HT1080 (cell line): Measurements from ENCODE around the gene METTL18. TPM values are rescaled to one million over a fixed set of nuclear protein-coding genes. Genes with fewer than 3 reads are reported as not detected.
"Not testable (repeated sequence)": the region's sequence is repeated elsewhere in the genome, so short reads cannot be mapped to it uniquely, and the experiment has no call there.

Source experiments
- DNase-seq: peaks from one replicate; pipeline ENCODE4 v3.0.0-alpha.2; 2015; ENCODE audit warnings: low read depth
- polyA plus RNA-seq, 2 experiments: library from polyadenylated mRNA; depleted of rRNA; stranded (reverse); fragments of >200 nt; gene quantifications; 2 replicates each; pipeline ENCODE4 v1.2.3, GENCODE V29; 2015
- total RNA-seq: library from RNA; depleted of rRNA; stranded (reverse); fragments of >200 nt; shearing (Covaris generic); gene quantifications from 2 replicates; pipeline ENCODE4 v1.2.3, GENCODE V29; 2014; rRNA removed

Gene METTL18
- total RNA-seq: 9.1 and 10.6 TPM in 2 replicates
- polyA plus RNA-seq (2015; cell fraction: cytosol; rRNA removed): 7.1 and 10.7 TPM in 2 replicates
- polyA plus RNA-seq (2015; cell fraction: nucleus; rRNA removed): 11.9 and 14.9 TPM in 2 replicates

DNA sequence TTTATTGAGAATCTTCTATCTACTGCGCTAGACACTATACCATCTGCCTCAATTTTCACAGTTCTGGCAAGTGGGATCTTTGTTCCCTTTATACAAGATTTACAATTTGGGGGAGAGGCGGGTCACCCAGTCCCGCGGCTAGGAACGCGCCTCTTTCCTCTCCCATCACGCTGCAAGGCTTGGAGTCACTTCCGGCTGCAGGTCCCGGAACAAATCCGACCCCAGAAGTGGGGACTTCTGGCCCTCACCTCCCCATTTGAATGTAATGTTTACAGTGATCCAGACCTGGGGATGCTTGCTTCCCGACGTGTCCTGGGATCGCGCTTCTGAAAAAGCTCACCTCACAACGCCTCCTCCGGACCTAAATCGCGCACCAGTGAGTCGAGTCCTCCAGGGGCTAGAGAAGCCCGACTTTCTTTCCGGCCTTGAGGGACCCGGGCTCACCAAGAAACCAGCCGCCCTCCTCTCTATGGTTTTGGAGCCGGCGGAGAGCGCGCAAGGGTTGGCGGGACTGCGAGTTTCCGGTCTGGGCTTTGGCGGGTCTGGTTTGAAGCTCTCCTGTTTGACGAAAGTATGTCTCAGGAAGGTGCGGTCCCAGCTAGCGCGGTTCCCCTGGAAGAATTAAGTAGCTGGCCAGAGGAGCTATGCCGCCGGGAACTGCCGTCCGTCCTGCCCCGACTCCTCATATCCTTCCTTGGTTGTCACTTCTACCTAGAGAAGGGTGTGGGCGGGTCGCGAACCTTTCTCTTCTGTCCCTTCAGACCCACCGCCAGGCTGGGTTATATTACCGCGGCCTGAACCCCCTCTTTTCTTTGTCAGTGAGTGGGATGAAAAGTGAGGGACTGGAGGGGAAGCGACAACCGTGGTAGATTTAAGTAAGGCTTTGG lies at the start of gene METTL18:
Gene METTL18, minus strand, starts transcription at position 378 of the 887 bp plus-strand sequence. CDS start 1,212 bp downstream, outside the sequence.
- peak; percentile 94 for DNase-seq

DNA sequence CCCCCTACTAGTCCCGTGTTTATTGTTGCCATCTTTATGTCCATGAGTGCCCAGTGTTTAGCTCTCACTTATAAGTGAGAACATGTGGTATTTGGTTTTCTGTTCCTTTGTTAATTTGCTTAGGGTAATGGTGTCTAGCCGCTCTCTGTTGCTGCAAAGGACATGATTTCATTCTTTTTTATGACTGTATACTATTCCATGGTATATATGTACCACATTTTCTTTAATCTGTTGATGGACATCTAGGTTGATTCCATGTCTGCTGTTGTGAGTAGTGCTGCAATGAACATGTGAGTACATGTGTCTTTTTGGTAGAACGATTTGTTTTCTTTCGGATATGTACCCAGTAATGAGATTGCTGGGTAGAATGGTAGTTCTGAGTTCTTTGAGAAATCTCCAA lies 44.2 kb upstream of the METTL18 start:
- DNase-seq: no peak

DNA sequence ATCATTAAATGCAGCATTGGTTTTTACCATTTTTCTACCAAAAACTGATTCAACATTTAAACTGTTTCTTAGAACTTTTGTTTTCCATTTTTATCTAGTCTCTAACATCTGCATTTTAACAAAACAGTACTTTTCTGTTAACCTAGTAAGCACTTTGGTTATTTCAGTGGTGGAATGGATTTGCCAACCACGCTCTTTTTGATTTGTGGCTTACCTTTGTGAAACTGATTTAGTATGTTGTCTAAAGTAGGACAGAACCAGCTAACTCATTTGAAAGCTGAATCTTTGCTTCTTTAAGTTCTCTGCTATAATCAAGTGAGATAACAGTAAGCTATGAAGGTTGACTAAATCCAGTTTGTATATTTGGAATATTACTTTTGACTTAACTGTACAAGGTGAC lies 41.5 kb upstream of the METTL18 start:
- no peak for DNase-seq

DNA sequence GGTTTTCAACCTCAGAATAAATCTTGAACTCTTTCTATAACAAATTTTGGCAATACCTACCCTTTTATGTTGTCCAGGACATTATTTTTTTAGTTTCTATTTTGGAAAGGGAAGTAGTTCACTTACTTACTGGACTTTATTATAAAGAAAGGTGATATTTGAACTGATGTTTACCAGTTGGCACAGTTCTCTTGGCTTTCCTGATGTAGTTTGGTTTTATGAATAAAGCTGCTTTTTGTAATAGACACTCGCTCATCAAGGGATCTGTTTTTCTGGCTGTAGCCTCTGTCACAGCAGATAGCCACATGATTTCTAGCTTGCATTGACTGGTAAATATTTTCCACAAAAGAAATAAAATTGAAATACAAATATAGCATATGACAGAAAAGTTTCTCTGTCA lies 40.9 kb upstream of the METTL18 start:
- no peak for DNase-seq

DNA sequence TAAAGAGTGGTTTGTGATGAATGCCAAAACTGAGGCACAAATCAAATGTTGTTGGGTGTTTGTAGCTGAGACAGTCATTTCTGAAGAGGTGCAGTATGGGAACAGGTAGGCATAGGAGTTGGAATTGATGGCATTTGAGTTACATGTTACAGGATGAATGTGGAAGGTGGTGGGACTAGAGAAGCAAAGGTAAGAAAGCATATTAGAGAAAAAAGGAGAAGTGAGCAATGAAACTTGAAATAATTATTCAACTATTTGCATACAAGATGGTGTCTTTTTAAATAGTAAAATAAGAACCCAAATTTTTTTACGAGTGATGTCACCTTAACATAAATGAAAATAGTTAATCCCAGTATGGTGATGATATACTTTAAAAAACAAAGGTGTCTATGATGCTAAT lies 40.2 kb upstream of the METTL18 start:
- DNase-seq: no peak

DNA sequence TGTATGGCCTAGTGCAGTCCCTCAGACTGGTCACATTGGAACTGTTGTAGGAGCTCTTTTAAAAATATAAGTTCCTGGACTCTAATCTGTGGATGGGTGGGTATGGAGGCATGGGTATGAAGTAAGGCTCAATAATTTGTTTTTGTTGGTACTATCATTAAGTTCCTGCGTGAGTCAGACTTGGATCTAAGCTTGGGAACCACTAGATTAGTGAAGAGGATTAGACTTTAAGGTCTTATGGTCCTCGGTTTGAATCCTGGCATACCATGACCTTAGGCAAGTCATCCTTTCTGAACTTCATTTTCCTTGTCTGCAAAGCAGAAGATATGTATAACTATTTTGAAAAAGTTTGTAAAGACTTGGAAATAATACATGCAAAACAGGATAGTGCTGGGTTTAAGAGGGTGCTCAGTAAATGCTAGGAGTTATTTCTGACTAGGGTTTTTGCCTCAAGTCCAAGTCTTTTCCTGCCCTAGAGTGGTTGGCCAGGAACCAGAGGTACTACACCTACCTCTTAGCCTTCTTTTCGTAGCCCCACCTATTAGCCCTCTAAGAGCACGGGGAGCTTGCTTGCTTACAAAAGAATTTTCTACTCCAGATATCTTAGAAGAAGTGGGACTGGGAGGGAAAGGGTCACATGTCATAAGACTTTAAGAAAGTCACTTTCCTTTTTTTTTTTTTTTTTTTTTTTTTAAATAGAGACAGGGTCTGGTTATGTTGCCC lies 38.6 kb upstream of the METTL18 start:
- no peak for DNase-seq

DNA sequence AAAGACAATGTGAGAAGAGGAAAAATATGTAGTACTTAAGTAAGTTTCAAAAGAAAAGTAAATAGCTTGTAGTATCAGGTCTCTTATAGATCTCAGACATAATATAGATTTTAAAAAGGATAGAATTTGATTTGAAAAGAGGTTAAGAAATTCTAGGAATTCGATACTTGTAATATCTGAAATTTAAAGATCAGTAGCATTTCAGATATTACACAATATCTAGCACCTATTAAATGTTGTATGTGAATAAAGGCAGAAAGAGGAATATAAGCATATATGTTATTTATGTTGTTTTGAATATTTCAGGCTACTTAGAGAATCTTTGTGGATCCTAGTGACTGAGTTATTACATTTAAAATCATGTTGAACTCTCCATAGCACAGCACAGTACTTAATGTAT lies 35.0 kb upstream of the METTL18 start:
- no peak for DNase-seq

DNA sequence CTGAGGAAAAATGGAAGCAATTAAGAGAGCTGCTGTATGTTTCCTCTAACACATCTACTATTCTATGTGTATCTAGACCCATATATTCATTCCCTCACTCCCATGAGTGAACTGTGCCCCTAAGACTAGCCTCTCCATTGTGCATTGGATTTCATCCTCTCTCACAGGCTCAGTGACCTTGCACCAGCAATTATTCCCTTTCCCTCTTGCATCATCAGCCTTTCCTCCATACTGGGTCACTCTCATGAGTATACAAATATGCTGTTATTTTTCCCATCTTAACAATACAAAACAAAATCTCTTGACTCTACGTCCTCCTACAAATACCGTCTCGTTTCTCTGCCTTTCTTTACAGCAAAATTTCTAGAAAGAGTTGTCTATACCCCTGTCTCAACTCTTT lies 29.4 kb upstream of the METTL18 start:
- DNase-seq: no peak

DNA sequence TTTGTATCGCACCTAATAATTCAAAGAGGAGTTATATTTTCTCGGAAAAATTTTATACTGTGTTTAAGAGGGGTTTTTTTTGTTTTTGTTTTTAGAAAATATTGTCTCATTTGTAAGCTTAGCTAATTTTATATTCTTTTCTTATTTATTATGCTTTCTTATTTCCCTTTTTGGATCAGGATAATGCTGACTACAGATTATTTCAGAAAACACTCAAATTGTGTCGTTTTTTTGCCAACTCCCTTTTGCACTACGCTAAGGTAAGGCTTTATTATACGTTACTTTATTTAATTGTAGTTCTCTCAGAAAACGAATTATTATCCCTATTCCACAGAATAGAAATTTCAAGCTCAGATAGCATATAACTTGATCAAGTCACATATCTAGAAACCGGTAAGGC lies 26.8 kb upstream of the METTL18 start:
- DNase-seq: no peak

DNA sequence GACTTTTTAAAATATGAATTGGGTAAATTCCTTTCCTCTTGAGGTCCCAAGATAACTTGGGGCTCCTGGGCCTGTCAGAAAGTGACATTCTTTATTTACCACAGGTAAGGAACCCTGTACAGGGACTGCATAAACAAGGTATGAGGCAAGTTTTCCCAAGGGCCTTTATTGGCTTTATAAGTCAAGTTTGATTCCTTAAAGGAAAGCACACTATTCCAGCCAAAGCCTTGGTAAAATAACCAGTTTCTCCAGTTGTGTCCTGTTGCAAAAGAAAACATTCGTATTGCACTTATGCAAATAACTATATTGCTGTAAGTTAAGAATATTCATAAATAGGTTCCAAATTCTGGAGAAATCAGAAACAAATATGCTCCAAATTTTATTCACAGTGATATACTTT lies 21.9 kb upstream of the METTL18 start:
- DNase-seq: no peak

DNA sequence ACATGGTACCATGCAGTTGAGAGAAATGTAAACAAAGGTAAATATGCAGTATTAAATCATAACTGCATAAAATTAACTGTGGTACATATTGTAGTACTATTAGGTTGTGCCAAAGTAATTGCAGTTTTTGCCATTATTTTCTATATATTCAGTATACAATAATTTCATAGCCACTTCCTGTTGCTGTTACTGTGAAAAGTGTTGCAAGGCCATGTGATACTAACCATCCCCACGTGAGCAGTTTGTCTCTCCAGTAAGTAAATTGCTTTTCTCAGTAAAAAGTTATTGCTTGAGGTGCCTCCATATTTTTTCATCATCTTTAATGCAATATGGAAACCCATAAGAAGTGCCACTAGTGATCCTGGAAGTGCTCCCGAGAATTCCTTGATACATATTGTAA lies 19.6 kb upstream of the METTL18 start:
- no peak for DNase-seq

DNA sequence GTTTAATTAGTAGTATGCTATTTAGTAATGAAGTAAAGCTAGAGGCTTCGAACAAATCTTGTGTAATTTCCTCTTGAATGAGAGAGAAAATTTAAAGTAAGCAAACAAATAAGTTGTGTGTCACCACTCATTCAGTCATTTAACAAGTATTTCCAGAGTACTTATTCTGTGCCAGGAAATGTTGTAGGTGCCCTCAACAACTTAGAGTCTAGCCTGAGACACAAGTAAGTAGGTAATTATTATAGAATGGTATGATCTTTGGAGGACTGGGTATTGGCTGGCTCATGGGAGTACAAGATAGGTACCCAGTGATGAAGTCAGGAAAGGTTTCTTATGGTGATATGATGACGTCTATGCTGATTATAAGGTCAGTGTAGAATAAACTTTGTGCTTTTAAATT lies 17.4 kb upstream of the METTL18 start:
- DNase-seq: no peak

DNA sequence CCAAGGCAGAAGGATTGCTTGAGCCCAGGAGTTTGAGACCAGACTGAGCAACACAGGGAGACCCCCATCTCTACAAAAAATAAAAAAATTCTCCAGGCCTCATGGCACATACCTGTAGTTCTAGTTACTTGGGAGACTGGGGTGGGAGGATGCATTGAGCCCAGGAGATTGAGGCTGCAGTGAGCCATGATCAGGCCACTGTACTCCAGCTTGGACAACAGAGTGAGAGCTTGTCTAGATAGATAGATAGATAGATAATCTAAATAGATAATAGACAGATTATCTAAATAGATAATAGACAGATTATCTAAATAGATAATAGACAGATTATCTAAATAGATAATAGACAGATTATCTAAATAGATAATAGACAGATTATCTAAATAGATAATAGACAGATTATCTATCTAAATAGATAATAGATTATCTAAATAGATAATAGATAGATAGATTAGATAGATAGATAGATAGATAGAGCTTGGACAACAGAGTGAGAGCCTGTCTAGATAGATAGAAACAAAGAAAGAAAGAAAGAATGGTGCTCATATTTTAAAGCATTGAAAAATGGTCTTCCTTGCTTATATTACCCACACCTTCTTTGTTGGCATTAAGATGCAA lies 16.8 kb upstream of the METTL18 start:
- DNase-seq: not testable (repeated sequence)

DNA sequence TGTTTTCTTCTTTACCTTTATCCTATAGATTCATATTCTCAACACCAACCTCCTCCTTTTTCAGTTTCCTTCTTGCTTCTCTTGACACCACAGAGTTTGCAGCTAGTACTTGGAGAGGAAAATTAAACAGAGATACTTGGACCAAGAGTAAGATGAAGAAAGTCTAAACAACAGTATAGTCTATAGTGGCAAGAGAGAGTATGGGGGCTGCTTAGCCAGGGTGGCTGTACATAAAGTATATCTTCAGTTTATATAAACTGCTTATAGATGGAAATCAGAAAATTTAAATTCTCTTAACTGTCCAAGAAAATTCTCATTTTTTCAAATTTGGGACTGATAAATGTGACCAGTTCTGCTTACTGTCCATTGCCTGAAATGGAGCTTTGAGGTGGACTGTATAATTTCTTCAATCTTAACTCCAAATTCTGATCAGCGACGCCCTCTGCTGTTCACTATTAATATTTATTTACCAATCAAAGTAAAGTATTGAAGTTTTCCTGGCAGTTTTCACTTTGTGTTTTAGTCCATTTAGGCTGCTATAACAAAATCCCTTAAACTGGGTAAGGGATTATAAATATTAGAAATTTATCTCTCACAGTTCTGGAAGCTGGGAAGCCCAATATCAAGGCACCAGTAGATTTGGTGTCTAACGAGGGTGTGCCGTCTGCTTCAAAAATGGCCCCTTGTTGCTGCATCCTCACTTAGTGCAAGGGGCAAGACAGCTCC lies 14.8 kb upstream of the METTL18 start:
- DNase-seq: peak; percentile 8

DNA sequence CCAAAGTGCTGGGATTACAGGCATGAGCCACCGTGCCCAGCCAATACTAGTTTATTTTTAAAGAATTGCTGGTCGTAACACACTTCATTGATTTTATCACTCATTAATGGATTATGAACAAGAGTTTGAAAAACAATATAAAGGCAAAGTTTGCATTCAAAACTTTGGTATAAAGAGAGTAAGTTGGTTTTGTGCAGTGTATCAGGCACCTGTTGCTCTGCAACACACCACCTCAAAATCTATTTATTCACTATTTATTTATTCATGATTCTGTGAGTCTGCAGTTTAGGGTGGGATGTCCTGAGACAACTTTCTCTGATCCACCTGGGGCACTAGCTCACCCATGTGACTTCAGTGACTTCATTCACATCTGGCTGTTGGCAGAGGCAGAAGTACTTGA lies 10.2 kb upstream of the METTL18 start:
- no peak for DNase-seq

DNA sequence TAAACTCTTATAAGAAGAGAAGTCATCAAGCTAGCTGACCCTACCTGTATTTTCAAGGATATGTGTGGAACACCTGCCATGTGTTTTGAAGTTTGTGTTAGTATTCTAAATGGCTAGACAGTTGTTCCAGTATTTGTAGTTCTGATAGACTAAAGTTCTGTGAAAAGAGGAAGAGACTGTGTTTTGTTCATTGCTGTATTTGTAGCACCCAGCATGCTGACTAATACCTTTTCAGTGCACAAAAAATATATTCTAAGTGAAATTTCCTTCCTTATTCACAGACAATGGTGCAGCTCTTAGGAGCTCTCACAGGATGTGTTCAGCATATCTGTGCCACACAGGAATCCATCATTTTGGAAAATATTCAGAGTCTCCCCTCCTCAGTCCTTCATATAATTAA lies 8.2 kb upstream of the METTL18 start:
- no peak for DNase-seq

DNA sequence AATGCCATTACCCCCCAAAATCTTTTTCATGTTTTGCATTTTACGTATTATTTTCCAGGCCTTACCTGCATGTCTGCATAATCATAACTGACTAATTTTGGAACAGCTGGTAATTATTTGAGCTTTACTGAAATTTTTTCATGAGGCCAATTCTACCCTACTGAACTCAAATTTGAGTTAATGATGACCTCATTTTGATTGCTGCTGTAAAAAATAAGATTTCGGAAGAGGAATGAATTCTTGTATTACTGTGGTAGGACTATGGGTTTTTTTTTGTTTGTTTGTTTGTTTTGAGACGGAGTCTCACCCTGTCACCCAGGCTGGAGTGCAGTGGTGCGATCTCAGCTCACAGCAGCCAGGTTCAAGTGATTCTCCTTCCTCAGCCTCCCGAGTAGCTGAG lies 2.6 kb upstream of the METTL18 start:
- DNase-seq: no peak

DNA sequence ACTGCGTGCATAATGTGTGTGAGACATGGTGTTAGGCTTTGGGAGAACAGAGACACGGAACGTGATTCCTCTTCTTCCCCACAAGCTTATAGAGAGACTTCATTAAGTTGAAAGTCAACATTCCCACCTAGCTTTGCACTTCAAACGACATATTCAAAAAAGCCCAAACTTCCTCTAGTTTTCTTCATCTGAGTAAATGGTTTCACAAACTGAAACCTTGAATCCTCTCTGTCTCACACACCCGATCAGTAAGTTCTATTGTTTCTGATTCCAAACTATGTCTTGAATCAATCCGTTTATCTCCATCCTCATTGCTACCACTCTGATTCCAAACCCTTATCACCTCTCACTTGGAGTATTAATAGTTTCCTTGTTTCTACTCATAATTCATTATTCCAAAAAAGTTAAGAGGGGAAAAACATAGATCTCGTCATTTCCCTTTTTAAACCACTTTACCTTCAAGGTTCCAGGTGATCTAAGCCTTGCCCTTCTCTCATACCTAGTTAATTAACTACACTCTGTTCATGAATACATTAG lies 1.6 kb upstream of the METTL18 start:
- DNase-seq: no peak

DNA sequence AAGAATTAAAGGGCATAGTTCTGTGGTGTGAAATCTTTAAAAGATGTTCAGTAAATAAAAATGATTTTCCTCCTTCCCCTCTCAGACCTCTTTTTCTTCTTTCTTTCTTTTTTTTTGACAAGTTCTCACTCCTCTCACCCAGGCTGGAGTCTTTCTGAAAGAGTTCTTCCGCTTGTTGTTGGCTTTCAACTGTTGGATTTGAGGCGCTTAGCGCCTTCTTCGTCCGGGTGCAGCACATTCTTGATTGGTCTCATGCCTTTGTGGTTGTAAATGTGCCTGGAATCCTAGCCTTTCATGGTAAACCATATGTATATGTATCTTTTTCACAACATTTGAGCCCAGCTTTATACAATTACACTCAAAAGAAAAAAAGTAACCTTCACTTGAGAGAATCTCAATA lies 980 bp upstream of the METTL18 start:
- no peak for DNase-seq

DNA sequence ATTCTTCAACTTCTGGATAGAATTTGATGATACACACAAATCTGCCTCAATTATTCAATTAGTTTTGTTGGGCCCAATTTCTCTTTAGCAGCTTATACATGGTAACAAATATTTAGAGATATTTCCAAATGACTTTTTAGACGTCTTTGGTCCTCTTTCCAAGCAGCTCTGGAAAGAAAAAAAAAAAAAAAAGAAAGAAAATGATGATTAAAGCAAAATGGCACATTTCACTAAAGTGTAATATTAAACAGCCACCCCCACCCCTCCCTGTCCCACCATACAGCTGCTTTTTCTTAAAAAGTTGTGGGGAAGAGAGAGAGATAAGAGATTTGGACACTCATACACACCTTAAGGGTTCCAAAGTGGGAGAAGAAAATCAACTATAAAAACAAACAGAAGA lies 977 bp downstream of the METTL18 start:
- DNase-seq: no peak

DNA sequence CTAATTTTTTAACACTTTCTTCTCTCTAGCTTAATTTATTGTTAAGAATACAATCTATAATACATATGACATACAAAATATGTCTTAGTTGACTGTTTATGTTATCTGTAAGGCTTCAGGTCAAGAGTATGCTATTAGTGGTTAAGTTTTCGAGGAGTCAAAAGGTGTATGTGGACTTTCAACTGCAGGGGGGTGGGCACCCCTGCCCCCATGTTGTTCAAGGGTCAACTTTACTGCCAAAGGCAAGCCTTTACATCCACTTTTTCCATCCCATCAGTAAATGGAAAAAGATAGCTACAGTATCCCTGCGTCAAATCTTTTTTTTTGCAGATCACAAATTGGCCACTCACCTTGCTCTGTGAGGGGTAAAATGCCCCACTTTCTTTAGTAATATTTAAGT lies 6.3 kb downstream of the METTL18 start:
- no peak for DNase-seq
